Stimulated activated CD8-positive, alpha-beta memory T cell treated with anti-CD3 and anti-CD28 coated beads, Interleukin-12 subunit alpha, Interleukin-12 subunit beta, amount 100 ng/mL, for 24 hours (primary cell): ENCODE measurements around the gene COX7B2.

Experiments used
- DNase-seq: peaks from one replicate; pipeline ENCODE4 v3.0.0-alpha.2; 2020; ENCODE audit errors: extremely low read depth

COX7B2 gene

GRCh38 chr4:46909078-46909477 lies at the start of gene COX7B2:
COX7B2 (minus strand) TSS chr4:46909245; CDS start chr4:46735192, 174,053 bp downstream.
- DNase-seq: no peak

GRCh38 chr4:46956451-46956850 lies 47.4 kb upstream of the COX7B2 start:
- DNase-seq: no peak

GRCh38 chr4:46955601-46956000 lies 46.6 kb upstream of the COX7B2 start:
- no peak for DNase-seq

- DNase-seq: no peak
Observed at GRCh38 chr4:46954643-46955042, 45.6 kb upstream of the COX7B2 start.

- DNase-seq: no peak
Observed at GRCh38 chr4:46953564-46953963, 44.5 kb upstream of the COX7B2 start.

- no peak for DNase-seq
Observed at GRCh38 chr4:46952451-46952850, 43.4 kb upstream of the COX7B2 start.

GRCh38 chr4:46950826-46951225 lies 41.8 kb upstream of the COX7B2 start:
- no peak for DNase-seq

- no peak for DNase-seq
Observed at GRCh38 chr4:46949822-46950221, 40.8 kb upstream of the COX7B2 start.

GRCh38 chr4:46947541-46947940 lies 38.5 kb upstream of the COX7B2 start:
- DNase-seq: no peak

- no peak for DNase-seq
Observed at GRCh38 chr4:46946919-46947536, 38.0 kb upstream of the COX7B2 start.

- DNase-seq: no peak
Observed at GRCh38 chr4:46945062-46945461, 36.0 kb upstream of the COX7B2 start.

- DNase-seq: no peak
Observed at GRCh38 chr4:46944345-46944744, 35.3 kb upstream of the COX7B2 start.

- DNase-seq: no peak
Observed at GRCh38 chr4:46937493-46937892, 28.4 kb upstream of the COX7B2 start.

GRCh38 chr4:46934726-46935125 lies 25.7 kb upstream of the COX7B2 start:
- DNase-seq: no peak

- no peak for DNase-seq
Observed at GRCh38 chr4:46933686-46934085, 24.6 kb upstream of the COX7B2 start.

GRCh38 chr4:46931981-46932380 lies 22.9 kb upstream of the COX7B2 start:
- DNase-seq: no peak

- no peak for DNase-seq
Observed at GRCh38 chr4:46930891-46931290, 21.8 kb upstream of the COX7B2 start.

GRCh38 chr4:46927201-46927600 lies 18.2 kb upstream of the COX7B2 start:
- DNase-seq: no peak

- no peak for DNase-seq
Observed at GRCh38 chr4:46924789-46925529, 15.9 kb upstream of the COX7B2 start.

GRCh38 chr4:46922205-46922604 lies 13.2 kb upstream of the COX7B2 start:
- DNase-seq: no peak

- no peak for DNase-seq
Observed at GRCh38 chr4:46908148-46908547, 897 bp downstream of the COX7B2 start.

- DNase-seq: no peak
Observed at GRCh38 chr4:46900082-46900481, 9.0 kb downstream of the COX7B2 start.

- DNase-seq: no peak
Observed at GRCh38 chr4:46894826-46895225, 14.2 kb downstream of the COX7B2 start.

GRCh38 chr4:46890056-46890455 lies 19.0 kb downstream of the COX7B2 start:
- no peak for DNase-seq
